Measurements from ENCODE around the gene NRXN2.
"Not testable (repeated sequence)": the region's sequence is repeated elsewhere in the genome, so short reads cannot be mapped to it uniquely, and the experiment has no call there.

The NRXN2 gene

GRCh38 chr11:64670975-64671374 lies 52.0 kb downstream of the NRXN2 start:
- DNase-seq = no peak

DNA sequence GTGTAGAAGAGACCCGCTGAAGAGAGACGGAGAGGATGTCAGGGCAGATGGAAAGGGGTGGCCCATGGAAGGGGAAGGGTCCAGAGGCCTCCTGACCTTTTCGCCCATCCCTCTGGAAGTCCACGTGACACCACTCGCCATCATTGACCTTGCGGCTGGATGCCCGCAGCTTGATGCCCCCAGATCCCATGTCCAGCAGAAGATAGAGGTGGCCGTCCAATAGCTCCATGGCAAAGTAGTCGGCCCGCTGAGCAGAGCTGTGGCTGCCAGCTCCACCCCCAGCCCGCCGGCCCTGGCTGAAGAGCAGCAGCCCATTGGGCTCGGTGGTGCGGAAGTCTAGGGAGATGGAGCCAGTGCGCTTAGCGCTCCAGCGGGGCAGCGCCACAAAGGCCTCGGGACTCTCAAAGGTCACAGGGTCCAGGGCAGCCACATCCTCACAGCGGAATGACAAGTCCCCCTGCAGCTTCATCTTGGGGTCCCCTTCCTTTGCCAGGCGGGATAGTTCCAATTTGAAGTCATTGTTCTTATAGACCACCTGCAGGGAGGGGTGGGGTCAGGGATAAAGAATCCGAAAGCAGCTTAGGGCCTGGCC lies 55.7 kb downstream of the NRXN2 start:
- no peak for DNase-seq

GRCh38 chr11:64665411-64665821 lies 57.6 kb downstream of the NRXN2 start:
- no peak for DNase-seq

GRCh38 chr11:64664236-64664870 lies 58.6 kb downstream of the NRXN2 start:
- DNase-seq = not testable (repeated sequence)

DNA sequence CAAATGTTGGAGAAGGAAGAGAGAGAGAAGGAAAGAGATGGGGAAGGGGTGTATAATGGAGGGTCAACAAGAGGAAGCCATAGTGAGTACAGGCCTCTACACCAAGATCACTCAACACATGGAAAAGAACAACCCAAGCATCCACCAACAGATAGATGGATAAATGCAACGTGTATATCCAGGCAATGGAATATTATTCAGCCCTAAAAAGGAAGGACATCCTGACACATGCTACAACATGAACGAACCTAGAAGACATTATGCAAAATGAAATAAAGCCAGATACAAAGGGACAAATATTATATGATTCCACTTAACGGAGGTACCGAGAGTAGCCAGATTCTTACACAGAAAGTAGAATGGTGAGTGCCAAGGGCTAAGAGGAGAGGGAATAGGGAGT lies 59.3 kb downstream of the NRXN2 start:
- no peak for DNase-seq

GRCh38 chr11:64661614-64662013 lies 61.4 kb downstream of the NRXN2 start:
- DNase-seq = no peak

- no peak for DNase-seq
These were observed 61.9 kb downstream of the NRXN2 start for GRCh38 chr11:64661146-64661545.

DNA sequence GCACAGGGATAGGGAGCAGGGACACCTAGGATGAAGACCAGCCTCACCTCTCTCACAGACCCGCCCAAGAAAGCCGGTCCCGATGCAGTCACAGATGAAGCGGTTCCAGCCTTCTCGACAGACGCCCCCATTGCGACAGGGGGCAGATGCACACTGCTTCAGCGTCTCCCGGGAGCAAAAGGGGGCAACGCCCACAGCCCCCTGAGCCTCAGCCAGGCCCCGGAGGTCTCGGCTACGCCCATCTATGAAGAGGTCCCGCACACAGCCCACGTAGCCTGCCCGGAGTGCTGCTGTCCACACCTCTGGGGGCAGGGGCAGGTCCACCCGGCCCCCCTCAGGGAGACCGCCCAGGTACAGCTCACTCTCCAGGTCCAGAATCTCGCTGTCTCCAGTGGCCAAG lies 62.3 kb downstream of the NRXN2 start:
- no peak for DNase-seq

DNA sequence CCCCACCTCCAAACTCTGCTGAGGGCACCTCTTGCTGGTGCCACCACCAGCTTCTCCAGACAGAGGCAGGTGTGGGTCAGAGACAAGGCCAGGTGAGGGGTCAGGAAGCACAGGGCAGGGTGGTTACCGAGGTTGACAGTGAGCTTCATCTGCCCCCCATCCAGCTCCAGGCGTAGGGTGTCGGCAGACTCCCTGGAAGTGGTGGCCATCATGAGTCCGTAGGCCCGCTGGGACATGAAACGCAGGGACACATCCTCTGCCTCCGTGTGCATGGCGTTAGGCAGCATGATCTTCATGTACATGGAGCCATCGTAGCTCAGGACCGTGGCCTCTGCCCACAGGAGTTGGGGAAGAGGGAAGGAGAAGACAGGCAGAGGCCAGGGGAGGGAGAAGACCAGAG lies 62.8 kb downstream of the NRXN2 start:
- DNase-seq = no peak

GRCh38 chr11:64659417-64660144 lies 63.4 kb downstream of the NRXN2 start:
- no peak for DNase-seq

DNA sequence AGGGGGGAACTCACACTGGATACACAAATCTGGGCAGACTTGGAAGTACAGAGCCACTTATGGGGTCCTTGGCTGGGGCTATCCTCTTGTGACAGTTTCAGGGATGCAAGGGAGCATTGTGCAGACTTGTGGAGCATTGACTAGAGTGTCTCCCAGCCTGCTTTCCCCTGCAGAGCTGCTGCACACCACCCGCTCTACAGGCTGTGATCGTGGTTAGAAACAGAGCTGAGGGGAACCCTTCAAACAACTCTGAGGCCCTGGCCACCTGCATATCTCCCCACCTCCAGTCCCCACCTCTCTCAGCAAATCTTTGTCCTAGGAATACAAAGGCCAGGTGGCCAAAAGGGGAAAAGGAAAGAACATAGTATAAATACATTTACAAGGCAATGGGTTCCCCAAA lies 64.7 kb downstream of the NRXN2 start:
- DNase-seq = no peak

- DNase-seq = no peak
These were observed 66.1 kb downstream of the NRXN2 start for GRCh38 chr11:64656862-64657261.

- DNase-seq = no peak
These were observed 66.9 kb downstream of the NRXN2 start for GRCh38 chr11:64655941-64656601.

- DNase-seq = no peak
These were observed 67.9 kb downstream of the NRXN2 start for GRCh38 chr11:64654958-64655541.

DNA sequence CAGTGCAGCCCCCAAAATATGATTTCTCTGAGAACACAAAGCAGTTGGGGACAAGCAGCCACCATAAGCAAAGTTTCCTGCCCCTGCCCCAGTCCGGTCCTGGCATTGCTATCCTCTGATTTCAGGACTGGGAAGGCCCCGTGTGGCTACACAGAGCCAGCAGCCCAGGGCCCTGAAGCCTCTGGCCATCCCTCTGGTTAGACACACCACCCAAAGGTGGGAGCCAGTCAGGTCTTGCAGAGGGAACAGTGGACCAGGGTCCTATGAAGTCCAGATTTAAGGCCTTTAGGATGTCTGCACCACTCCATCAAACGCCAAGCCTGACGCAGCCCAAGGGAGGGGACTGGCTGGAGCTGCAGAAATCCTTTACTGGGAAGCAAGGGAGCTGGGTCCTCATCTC lies 68.6 kb downstream of the NRXN2 start:
- no peak for DNase-seq

DNA sequence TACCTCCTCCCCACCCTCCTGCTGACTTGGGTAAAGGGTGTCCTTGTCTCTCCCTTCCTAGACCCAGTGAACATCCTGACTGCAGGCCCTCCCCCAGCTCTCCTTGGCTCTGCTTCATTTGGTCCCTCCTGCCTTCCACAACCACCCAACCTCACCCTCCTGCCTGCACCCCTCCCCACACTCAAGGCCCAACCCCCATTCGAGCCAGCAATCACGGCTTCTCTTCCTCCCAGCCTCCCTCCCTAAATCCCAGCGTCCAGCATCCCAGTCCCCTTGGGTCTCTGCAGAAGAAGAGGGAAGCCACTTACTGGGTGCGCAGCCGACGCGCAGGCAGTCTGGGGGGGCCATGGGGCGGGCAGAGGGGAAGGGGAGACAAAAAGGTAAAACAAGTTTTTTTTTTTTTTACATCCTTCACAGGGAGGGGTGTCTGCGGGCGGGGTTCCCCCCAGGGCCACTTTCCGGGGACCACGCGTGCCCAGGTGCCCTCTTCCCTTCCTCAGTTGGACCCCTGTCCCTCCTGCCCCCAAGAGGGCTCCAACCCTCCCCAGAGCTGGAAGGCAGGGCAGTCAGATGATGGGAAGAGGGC lies 69.5 kb downstream of the NRXN2 start:
- no peak for DNase-seq

DNA sequence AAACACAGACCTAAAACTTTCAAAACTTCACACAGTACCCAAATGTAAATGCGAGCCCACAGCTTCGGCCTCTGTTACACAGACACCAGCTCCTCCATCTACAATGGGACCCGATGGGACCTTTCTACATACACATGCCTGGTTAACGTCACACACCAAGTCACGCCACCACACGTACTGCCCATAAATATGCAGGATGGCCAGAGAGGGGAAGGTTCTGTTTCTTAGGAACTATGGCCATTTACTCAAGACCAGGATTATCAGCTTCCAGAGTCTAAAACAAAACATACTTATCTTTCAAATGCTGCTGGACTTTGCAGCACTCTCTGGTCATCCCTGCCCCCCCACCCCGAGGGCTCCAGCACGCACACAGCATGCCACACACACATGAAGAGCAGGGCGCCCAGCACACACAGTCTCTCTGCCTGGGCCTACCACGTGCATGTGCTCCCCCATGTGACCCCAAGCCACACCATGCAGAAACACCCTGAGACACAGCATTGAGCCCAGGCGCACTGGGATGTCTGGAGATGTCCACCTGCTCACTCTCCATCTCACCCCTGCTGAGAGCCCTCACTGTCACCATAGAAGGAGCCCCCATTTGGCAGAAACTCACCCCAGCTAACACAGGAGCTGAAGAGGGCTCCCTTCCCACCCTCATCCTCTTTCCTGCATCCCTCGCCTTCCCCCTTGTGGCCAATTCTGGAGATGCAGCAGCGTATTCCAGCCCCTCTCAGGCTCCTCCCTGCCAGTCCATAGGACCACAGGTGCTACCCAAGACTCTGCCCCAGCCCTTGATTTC lies 70.2 kb downstream of the NRXN2 start:
- peak; percentile 36 to 73 for DNase-seq

DNA sequence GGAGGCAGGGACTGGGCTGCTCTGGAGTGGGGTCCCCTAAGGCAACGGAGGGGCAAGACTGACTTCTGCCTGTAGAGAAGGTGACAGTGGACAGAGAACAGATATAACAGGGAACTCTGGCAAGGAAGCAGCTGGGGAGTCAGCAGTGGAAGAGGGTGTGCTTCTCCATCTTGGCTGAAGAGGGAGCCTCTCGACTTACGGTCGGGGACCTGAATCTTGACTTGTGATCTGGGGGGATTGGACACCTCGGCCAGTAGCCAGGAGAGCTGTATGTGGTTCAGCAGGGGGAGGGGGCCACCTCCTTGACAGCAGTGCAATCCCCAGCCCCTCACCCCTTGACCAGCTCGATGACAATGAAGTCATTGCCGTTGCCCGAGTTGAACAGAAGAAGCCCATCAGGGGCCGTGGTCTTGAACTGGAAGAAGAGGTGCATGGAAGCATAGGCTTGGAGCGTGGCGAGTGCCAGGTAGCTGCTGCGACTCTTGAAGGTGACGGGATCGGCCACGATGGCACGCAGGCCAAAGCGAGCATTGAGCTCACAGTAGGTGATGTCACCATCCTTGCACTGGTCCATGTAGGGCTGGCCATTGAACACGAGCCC lies 72.0 kb downstream of the NRXN2 start:
- DNase-seq = peak in 1 of 2 experiments; percentile 50

DNA sequence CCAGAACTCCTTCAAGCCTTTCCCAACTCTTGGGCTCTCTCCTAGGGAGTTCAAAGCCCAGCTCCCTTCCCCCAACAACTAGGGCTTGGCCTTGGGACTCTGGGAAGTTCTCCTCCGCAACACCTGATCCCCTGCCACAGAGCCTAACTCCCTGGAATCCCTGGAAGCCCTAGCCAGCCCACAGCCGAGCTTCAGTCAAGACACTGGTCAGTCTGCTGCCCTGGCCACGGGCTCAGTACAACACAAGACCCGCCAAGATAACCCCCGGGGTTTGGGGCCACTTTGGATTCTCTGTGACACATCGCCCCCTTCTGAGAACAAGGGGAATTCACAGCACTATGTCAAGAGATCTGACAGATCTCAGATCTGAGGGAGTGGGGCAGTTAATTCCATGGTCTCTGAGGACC lies 73.7 kb downstream of the NRXN2 start:
- DNase-seq = peak; percentile 54 to 69

GRCh38 chr11:64648551-64648950 lies 74.4 kb downstream of the NRXN2 start:
- DNase-seq = no peak

- DNase-seq = no peak
These were observed 75.8 kb downstream of the NRXN2 start for GRCh38 chr11:64647019-64647779.

All from NCI-H524 (cell line).